Measurements from ENCODE around the gene C2CD2.

DNA sequence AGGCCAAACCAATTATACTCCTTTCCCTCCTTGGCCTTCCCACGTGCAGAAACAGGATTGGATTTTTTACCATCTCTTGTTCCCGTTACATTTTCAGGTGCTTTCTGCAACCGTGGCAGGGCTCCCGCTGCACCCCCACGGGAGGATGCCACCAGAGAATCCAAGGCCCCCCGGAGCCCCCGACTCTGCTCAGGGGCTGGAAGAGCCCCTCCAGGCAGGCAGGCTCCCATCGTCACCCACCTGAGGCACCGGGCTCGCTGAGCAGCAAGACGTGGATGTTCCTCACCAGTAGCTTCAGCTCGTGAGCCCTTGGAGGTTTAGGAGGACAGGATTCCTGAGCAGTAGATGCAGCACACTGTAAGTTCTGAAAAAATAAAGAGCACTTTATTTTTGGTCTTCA, 39.5 kb downstream of the C2CD2 start:
- TF ChIP-seq, protein P1, sequence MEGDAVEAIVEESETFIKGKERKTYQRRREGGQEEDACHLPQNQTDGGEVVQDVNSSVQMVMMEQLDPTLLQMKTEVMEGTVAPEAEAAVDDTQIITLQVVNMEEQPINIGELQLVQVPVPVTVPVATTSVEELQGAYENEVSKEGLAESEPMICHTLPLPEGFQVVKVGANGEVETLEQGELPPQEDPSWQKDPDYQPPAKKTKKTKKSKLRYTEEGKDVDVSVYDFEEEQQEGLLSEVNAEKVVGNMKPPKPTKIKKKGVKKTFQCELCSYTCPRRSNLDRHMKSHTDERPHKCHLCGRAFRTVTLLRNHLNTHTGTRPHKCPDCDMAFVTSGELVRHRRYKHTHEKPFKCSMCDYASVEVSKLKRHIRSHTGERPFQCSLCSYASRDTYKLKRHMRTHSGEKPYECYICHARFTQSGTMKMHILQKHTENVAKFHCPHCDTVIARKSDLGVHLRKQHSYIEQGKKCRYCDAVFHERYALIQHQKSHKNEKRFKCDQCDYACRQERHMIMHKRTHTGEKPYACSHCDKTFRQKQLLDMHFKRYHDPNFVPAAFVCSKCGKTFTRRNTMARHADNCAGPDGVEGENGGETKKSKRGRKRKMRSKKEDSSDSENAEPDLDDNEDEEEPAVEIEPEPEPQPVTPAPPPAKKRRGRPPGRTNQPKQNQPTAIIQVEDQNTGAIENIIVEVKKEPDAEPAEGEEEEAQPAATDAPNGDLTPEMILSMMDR (IDR thresholded peaks at IDR 0.05): no peak
- TF ChIP-seq POLR2A (IDR thresholded peaks at IDR 0.05): no peak

All from body of pancreas (tissue), 4 donors.